ENCODE measurements around the gene TMEM225B. TPM values are rescaled to one million over a fixed set of nuclear protein-coding genes. Genes with fewer than 3 reads are reported as not detected.

TMEM225B gene
- polyA plus RNA-seq, 1 donor from 2014 or later: 2.9 TPM

DNA sequence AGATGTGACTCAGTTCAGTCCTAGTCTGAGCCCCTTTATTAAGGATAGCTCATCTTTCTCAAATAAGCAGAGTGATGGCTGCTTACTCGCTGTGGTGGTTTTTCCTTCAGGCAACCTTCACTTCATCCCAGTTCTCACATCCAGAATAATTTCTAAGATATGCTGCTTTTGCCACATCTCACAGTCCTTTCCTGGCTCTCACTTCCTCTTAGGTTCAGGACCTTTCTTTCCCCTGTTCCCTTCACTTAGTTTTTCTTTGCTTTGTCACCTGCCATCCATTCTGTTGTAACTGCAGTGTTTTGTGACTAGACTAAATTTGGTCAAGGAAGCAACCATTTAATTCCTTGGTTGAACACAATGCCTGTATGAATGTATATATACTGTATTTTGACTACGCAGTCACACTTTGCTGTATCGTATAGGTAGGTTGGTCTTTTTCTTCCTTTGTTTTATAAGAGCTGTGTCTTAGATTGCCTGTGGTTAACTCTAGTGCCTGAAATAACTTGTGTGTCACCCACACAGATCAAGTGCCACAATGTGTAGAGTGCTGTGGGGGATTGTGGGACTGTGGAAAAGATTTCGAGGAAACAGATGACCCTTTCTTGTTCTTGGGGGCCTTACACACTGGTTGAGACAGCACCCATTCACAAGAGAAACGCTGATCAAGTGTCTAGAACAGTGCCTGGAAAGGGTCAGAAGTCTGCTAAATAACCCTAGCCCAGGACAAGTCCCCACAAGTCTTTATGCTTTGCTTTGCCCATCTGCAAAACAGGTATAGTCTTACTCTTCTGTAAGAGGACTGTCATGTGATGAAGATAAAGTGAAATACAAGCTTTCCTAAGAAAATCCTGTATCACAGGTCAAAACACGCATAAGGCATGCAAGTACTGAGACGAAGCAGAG is 37.0 kb upstream of the TMEM225B start:
- Histone ChIP-seq H3K27ac (ENCODE audit: low read length) (no peak overlapping the region), H3K4me2 (ENCODE audit: low read length) (no peak overlapping the region), H3K9me3 (ENCODE audit: low read length) (no peaks in the 10 kb centered on the region), H3K79me2 (replicated peaks; ENCODE audit: insufficient read depth, low read length) (peaks cover 52% of the 10 kb centered on the region), H4K20me1 (ENCODE audit: insufficient read depth) (no peaks in the 10 kb centered on the region), H3F3A (ENCODE audit: insufficient read depth, low read length, poor library complexity, severe bottlenecking) (no peaks in the 10 kb centered on the region), H2AFZ (ENCODE audit: low read depth, low read length) (no peak overlapping the region), H3K4me3 (ENCODE audit: low read length) (no peak overlapping the region), H3K36me3 (ENCODE audit: insufficient read depth, low read length) (peaks cover 8% of the 10 kb centered on the region), H3K9me2 (ENCODE audit: insufficient read depth, low read length) (no peaks in the 10 kb centered on the region), H3K27me3 (ENCODE audit: insufficient read depth, low read depth, low read length) (no peaks in the 10 kb centered on the region), H3K9ac (ENCODE audit: low read length) (no peak overlapping the region)
- TF ChIP-seq POLR2AphosphoS5 (IDR thresholded peaks at IDR 0.05): no peak
- TF ChIP-seq, protein P1, sequence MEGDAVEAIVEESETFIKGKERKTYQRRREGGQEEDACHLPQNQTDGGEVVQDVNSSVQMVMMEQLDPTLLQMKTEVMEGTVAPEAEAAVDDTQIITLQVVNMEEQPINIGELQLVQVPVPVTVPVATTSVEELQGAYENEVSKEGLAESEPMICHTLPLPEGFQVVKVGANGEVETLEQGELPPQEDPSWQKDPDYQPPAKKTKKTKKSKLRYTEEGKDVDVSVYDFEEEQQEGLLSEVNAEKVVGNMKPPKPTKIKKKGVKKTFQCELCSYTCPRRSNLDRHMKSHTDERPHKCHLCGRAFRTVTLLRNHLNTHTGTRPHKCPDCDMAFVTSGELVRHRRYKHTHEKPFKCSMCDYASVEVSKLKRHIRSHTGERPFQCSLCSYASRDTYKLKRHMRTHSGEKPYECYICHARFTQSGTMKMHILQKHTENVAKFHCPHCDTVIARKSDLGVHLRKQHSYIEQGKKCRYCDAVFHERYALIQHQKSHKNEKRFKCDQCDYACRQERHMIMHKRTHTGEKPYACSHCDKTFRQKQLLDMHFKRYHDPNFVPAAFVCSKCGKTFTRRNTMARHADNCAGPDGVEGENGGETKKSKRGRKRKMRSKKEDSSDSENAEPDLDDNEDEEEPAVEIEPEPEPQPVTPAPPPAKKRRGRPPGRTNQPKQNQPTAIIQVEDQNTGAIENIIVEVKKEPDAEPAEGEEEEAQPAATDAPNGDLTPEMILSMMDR (IDR thresholded peaks at IDR 0.05; ENCODE audit: poor library complexity, severe bottlenecking): no peak
- TF ChIP-seq, protein P2, sequence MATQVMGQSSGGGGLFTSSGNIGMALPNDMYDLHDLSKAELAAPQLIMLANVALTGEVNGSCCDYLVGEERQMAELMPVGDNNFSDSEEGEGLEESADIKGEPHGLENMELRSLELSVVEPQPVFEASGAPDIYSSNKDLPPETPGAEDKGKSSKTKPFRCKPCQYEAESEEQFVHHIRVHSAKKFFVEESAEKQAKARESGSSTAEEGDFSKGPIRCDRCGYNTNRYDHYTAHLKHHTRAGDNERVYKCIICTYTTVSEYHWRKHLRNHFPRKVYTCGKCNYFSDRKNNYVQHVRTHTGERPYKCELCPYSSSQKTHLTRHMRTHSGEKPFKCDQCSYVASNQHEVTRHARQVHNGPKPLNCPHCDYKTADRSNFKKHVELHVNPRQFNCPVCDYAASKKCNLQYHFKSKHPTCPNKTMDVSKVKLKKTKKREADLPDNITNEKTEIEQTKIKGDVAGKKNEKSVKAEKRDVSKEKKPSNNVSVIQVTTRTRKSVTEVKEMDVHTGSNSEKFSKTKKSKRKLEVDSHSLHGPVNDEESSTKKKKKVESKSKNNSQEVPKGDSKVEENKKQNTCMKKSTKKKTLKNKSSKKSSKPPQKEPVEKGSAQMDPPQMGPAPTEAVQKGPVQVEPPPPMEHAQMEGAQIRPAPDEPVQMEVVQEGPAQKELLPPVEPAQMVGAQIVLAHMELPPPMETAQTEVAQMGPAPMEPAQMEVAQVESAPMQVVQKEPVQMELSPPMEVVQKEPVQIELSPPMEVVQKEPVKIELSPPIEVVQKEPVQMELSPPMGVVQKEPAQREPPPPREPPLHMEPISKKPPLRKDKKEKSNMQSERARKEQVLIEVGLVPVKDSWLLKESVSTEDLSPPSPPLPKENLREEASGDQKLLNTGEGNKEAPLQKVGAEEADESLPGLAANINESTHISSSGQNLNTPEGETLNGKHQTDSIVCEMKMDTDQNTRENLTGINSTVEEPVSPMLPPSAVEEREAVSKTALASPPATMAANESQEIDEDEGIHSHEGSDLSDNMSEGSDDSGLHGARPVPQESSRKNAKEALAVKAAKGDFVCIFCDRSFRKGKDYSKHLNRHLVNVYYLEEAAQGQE (IDR thresholded peaks at IDR 0.05; ENCODE audit: borderline replicate concordance): no peak
- TF ChIP-seq MXI1 (conservative IDR thresholded peaks at IDR 0.05; ENCODE audit: poor library complexity, severe bottlenecking): no peak
- TF ChIP-seq EZH2 (IDR thresholded peaks at IDR 0.05; ENCODE audit: borderline replicate concordance, insufficient read depth, low read length, poor library complexity, severe bottlenecking): no peak
- TF ChIP-seq RAD21 (conservative IDR thresholded peaks at IDR 0.05): no peak
- no peak for TF ChIP-seq EP300 (conservative IDR thresholded peaks at IDR 0.05; ENCODE audit: poor library complexity, severe bottlenecking)
- TF ChIP-seq SMC3 (conservative IDR thresholded peaks at IDR 0.05; ENCODE audit: poor library complexity): no peak

- no peak for TF ChIP-seq RAD21 (conservative IDR thresholded peaks at IDR 0.05)
- no peak for TF ChIP-seq SMC3 (conservative IDR thresholded peaks at IDR 0.05; ENCODE audit: poor library complexity)
- no peak for TF ChIP-seq EP300 (conservative IDR thresholded peaks at IDR 0.05; ENCODE audit: poor library complexity, severe bottlenecking)
- TF ChIP-seq POLR2AphosphoS5 (IDR thresholded peaks at IDR 0.05): no peak
- TF ChIP-seq, protein P2 (IDR thresholded peaks at IDR 0.05; ENCODE audit: borderline replicate concordance): no peak
- TF ChIP-seq EZH2 (IDR thresholded peaks at IDR 0.05; ENCODE audit: borderline replicate concordance, insufficient read depth, low read length, poor library complexity, severe bottlenecking): no peak
- no peak for TF ChIP-seq MXI1 (conservative IDR thresholded peaks at IDR 0.05; ENCODE audit: poor library complexity, severe bottlenecking)
- no peak for TF ChIP-seq TAF1 (IDR thresholded peaks at IDR 0.05; ENCODE audit: low read depth)
- TF ChIP-seq, protein P1 (IDR thresholded peaks at IDR 0.05; ENCODE audit: poor library complexity, severe bottlenecking): no peak
- no peaks in the 10 kb centered on the region for H3K9me2 ChIP-seq (ENCODE audit: insufficient read depth, low read length)
- H3K79me2 ChIP-seq (replicated peaks; ENCODE audit: insufficient read depth, low read length): peaks cover 49% of the 10 kb centered on the region
- H3K4me3 ChIP-seq (ENCODE audit: low read length): no peak overlapping the region
- H2AFZ ChIP-seq (ENCODE audit: low read depth, low read length): no peak overlapping the region
- peaks cover 5% of the 10 kb centered on the region for H3K36me3 ChIP-seq (ENCODE audit: insufficient read depth, low read length)
- H3K4me2 ChIP-seq (ENCODE audit: low read length): no peak overlapping the region
- H4K20me1 ChIP-seq (ENCODE audit: insufficient read depth): no peaks in the 10 kb centered on the region
- H3K9ac ChIP-seq (ENCODE audit: low read length): no peak overlapping the region
- no peaks in the 10 kb centered on the region for H3F3A ChIP-seq (ENCODE audit: insufficient read depth, low read length, poor library complexity, severe bottlenecking)
- no peaks in the 10 kb centered on the region for H3K27me3 ChIP-seq (ENCODE audit: insufficient read depth, low read depth, low read length)
- no peak overlapping the region for H3K27ac ChIP-seq (ENCODE audit: low read length)
- no peaks in the 10 kb centered on the region for H3K9me3 ChIP-seq (ENCODE audit: low read length)
Measured at GRCh38 chr7:99561737-99562051, 36.4 kb upstream of the TMEM225B start.
